ENCODE measurements around the gene CDH3. TPM values are rescaled to one million over a fixed set of nuclear protein-coding genes. Genes with fewer than 3 reads are reported as not detected.

Gene CDH3
- total and polyA plus RNA-seq, 2 donors (not counting 1 experiment from before 2014, with no cell fraction given): 0.17 to 0.24 TPM

DNA sequence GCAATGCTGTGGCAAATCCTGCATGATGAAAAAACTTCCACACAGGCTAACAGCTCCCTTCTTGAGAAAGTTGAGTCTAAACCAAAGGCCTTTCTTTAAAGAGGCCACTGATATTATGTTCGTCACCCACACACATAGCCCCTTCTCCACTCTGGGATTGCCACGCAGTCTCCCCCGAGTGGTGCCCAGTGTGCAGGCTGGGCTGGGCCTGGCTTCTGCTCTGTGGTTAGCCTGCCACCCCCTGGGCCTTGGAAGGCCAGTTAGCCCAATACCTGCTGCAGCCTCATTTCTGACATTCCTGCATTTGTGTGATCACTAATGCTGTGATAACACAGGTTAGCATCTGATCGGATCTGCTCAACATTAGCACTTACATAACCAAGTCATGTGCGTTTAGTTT is 44.8 kb downstream of the CDH3 start:
- POLR2A ChIA-PET: interaction anchor here (0.6 kb wide), 1 partner anchor 27 kb away, joined by 3 read pairs; no protein-coding TSS in a partner anchor
- Histone ChIP-seq H3K4me2 (replicated peaks; ENCODE audit: low read depth, low read length, poor library complexity, severe bottlenecking) (no peak overlapping the region), H3K4me1 (ENCODE audit: control insufficient read depth in 2 of 2, insufficient read depth in 2 of 2, low read length in 2 of 2) (no peaks in the 10 kb centered on the region), H3K9me3 (ENCODE audit: control extremely low read depth in 1 of 3, control insufficient read depth in 2 of 3, insufficient read depth in 1 of 3, low read length in 2 of 3) (no peaks in the 10 kb centered on the region), H3K9ac (ENCODE audit: low read length) (no peak overlapping the region), H3K79me2 (ENCODE audit: control insufficient read depth, insufficient read depth, low read length) (no peaks in the 10 kb centered on the region), H3K27ac (ENCODE audit: low read length in 2 of 2) (no peak overlapping the region), H3K27me3 (replicated peaks in 1 of 4; ENCODE audit: control extremely low read depth in 1 of 4, control insufficient read depth in 3 of 4, insufficient read depth in 4 of 4, low read length in 3 of 4) (no peaks in the 10 kb centered on the region), H3K4me3 (ENCODE audit: control extremely low read depth in 1 of 5, extremely low read depth in 1 of 5, insufficient read depth in 1 of 5, low read depth in 2 of 5, low read length in 4 of 5) (no peak overlapping the region), H4K20me1 (ENCODE audit: control insufficient read depth, insufficient read depth, low read length, poor library complexity, severe bottlenecking) (no peaks in the 10 kb centered on the region), H3K36me3 (replicated peaks in 1 of 2; ENCODE audit: control extremely low read depth in 1 of 2, control insufficient read depth in 1 of 2, extremely low read depth in 1 of 2, insufficient read depth in 2 of 2, low read length in 1 of 2) (no peaks in the 10 kb centered on the region), H2AFZ (ENCODE audit: insufficient read depth, low read depth, low read length, poor library complexity, severe bottlenecking) (no peak overlapping the region)
- Mint-ChIP-seq H3K9me3 (ENCODE audit: insufficient read depth) (no peaks in the 10 kb centered on the region), H3K4me3 (no peak overlapping the region), H3K4me1 (no peaks in the 10 kb centered on the region), H3K27me3 (peaks cover 5% of the 10 kb centered on the region), H3K27ac (no peak overlapping the region)
- no peak for DNase-seq
- CTCF ChIA-PET: no interaction called here
- WGBS (ENCODE audit: insufficient coverage): 89% methylated on average over 4 of the region's 5 CpGs
- ATAC-seq (ENCODE audit: low read depth): no peak
- intact Hi-C loops (cut with micrococcal nuclease): no loop called here
- TF ChIP-seq, protein P1, sequence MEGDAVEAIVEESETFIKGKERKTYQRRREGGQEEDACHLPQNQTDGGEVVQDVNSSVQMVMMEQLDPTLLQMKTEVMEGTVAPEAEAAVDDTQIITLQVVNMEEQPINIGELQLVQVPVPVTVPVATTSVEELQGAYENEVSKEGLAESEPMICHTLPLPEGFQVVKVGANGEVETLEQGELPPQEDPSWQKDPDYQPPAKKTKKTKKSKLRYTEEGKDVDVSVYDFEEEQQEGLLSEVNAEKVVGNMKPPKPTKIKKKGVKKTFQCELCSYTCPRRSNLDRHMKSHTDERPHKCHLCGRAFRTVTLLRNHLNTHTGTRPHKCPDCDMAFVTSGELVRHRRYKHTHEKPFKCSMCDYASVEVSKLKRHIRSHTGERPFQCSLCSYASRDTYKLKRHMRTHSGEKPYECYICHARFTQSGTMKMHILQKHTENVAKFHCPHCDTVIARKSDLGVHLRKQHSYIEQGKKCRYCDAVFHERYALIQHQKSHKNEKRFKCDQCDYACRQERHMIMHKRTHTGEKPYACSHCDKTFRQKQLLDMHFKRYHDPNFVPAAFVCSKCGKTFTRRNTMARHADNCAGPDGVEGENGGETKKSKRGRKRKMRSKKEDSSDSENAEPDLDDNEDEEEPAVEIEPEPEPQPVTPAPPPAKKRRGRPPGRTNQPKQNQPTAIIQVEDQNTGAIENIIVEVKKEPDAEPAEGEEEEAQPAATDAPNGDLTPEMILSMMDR (IDR thresholded peaks at IDR 0.05): no peak
- TF ChIP-seq EZH2 (IDR thresholded peaks at IDR 0.05; ENCODE audit: borderline replicate concordance, insufficient read depth, low read depth, low read length, poor library complexity, severe bottlenecking): no peak

DNA sequence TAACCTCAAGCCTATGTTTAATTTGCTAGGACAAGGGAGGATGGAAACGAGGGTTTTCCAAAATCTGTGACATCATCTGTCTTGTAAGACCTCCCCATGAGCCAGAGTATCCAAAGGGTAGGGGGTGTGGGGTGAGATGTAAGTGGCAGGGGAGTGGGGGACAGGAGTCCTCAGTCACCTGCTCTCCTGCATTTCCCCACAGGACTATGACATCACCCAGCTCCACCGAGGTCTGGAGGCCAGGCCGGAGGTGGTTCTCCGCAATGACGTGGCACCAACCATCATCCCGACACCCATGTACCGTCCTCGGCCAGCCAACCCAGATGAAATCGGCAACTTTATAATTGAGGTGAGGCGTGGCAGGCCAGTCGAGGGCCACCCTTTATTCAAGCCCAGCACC is 50.5 kb downstream of the CDH3 start:
- H3K27ac ChIP-seq (ENCODE audit: low read length in 2 of 2): no peak overlapping the region
- H2AFZ ChIP-seq (ENCODE audit: insufficient read depth, low read depth, low read length, poor library complexity, severe bottlenecking): no peak overlapping the region
- Mint-ChIP-seq H3K4me1 (no peaks in the 10 kb centered on the region), H3K9me3 (ENCODE audit: insufficient read depth) (no peaks in the 10 kb centered on the region), H3K27me3 (peaks cover 10% of the 10 kb centered on the region), H3K4me3 (no peak overlapping the region), H3K27ac (no peak overlapping the region)
- intact Hi-C loops (cut with micrococcal nuclease): no loop called here
- no peaks in the 10 kb centered on the region for H4K20me1 ChIP-seq (ENCODE audit: control insufficient read depth, insufficient read depth, low read length, poor library complexity, severe bottlenecking)
- no peak for DNase-seq
- no peak for ATAC-seq (ENCODE audit: low read depth)
- no peak overlapping the region for H3K4me2 ChIP-seq (replicated peaks; ENCODE audit: low read depth, low read length, poor library complexity, severe bottlenecking)
- ChIA-PET CTCF (no interaction called here), POLR2A (no interaction called here)
- no peak overlapping the region for H3K9ac ChIP-seq (ENCODE audit: low read length)
- TF ChIP-seq, protein P1 (IDR thresholded peaks at IDR 0.05): no peak
- TF ChIP-seq EZH2 (IDR thresholded peaks at IDR 0.05; ENCODE audit: borderline replicate concordance, insufficient read depth, low read depth, low read length, poor library complexity, severe bottlenecking): no peak
- no peaks in the 10 kb centered on the region for H3K9me3 ChIP-seq (ENCODE audit: control extremely low read depth in 1 of 3, control insufficient read depth in 2 of 3, insufficient read depth in 1 of 3, low read length in 2 of 3)
- H3K4me3 ChIP-seq (ENCODE audit: control extremely low read depth in 1 of 5, extremely low read depth in 1 of 5, insufficient read depth in 1 of 5, low read depth in 2 of 5, low read length in 4 of 5): no peak overlapping the region
- no peaks in the 10 kb centered on the region for H3K36me3 ChIP-seq (replicated peaks in 1 of 2; ENCODE audit: control extremely low read depth in 1 of 2, control insufficient read depth in 1 of 2, extremely low read depth in 1 of 2, insufficient read depth in 2 of 2, low read length in 1 of 2)
- WGBS (ENCODE audit: insufficient coverage): 98% methylated on average over 7 of the region's 11 CpGs
- H3K27me3 ChIP-seq (replicated peaks in 1 of 4; ENCODE audit: control extremely low read depth in 1 of 4, control insufficient read depth in 3 of 4, insufficient read depth in 4 of 4, low read length in 3 of 4): no peaks in the 10 kb centered on the region
- no peaks in the 10 kb centered on the region for H3K79me2 ChIP-seq (ENCODE audit: control insufficient read depth, insufficient read depth, low read length)
- H3K4me1 ChIP-seq (ENCODE audit: control insufficient read depth in 2 of 2, insufficient read depth in 2 of 2, low read length in 2 of 2): no peaks in the 10 kb centered on the region
